NCI-H446 (cell line): ENCODE measurements around the gene SDCBP2.

Experiments
- DNase-seq, 2 experiments: peaks; one replicate each; lab custom pipeline; 2025; lab: John Stamatoyannopoulos, UW

SDCBP2 gene

DNA sequence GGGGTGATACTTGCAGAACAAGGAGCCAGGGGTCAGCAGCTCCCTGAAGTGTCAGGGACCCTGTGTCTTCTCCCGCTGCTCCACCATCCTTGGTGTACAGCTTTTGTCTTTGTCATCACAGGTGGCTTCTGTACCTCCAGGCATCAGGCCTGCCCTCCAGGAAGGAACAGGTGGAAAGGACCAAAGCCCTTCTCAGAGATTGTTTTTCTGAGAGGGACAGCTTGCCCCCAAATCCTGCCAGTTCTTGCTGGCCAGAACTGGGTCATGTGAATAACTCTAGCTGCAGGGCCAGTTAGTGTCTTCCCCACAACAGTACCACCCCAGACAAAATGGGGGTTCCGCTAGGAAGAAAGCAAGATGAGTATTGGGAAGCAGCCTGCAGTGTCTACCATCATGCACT, 31.5 kb downstream of the SDCBP2 start:
- no peak for DNase-seq

DNA sequence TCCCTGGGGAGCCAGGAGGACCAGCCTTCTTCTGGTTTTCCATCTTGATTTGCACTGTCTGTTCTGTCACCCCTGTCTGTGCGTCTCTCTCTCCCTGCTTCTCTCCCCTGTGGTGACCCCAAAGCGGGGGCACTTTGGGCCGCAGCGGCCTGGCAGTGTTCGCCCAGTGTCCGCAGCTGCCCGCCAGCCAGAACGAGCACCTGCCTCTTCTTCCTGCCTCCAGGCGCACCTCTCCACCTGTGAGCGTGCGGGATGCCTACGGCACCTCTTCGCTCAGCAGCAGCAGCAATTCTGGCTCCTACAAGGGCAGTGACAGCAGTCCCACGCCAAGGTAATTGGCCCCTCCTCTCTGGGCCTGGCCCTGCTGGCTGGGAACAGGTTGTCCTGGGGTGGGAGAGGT, 32.0 kb downstream of the SDCBP2 start:
- DNase-seq, result no peak

DNA sequence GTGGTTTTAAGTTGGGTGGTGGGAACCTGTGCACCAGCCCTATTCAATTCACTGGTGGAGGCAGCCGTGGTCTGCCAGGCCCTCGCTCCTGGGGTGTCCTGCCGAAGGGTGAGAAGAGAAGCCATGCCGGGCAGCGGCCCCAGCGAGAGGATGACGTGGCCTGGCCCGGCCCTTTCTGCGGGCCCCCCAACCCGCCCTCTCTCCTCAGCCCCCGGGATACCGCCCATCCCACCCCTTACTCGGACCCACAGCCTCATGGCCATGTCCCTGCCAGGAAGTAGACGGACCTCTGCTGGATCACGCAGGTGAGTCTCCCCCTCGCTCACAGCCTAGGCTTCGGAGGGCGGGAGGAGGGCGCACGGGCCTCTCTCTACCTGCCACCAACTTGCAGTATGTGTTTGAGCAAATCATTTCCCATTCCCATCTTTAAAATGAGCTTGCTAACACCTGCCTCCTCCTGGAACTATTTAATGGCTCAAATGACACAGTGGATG, 32.8 kb downstream of the SDCBP2 start:
- DNase-seq, result no peak

DNA sequence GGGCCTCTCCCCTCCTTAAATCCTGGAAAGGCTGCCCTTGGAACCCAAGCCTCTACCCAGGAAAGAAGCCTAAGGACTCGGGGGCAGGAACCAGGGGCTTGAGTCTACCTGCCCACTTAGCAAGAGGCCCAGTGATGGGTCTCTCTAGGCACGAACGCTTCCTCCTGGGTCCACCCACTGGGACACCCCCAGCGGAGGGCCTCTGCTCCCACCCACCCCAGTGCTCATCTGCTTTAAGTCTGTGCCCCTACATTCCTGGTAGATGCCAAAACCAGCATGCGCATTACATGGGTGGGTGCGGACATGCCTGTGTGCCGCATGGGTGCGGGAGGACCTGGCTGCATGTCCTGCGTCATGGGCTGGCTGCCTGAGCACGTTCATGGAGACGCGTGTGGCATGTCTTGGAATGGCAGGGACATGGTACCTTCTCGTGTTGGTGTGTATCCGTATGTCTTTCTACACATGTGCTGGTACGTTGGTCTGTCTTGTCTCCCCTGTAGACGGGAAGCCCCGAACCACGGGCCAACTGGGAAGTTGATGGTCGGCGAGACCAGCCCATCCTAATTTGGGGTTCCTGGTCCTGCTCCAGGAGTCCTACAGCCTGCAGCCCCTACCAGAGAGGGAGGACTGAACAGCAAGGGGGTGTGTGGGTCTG, 33.5 kb downstream of the SDCBP2 start:
- DNase-seq, result no peak

DNA sequence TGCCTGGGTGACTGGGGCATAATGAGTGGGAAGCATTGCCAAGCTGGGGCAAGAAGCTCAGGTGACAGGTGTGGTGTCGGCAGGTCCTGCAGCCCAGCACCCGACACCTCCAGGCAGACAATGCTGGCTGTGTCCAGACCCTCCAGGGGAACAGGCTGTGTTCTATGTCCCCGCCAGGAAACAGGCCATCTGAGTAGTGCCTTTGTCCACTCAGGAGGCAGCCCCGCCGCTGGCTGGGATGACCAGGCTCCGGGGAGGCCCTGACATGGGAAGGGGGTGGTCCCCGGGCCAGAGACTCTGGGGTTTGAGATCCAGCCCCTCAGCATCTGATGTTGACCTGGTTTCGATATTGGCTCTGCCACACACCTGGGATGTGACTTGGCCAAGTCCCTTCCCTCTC, 34.4 kb downstream of the SDCBP2 start:
- no peak for DNase-seq

DNA sequence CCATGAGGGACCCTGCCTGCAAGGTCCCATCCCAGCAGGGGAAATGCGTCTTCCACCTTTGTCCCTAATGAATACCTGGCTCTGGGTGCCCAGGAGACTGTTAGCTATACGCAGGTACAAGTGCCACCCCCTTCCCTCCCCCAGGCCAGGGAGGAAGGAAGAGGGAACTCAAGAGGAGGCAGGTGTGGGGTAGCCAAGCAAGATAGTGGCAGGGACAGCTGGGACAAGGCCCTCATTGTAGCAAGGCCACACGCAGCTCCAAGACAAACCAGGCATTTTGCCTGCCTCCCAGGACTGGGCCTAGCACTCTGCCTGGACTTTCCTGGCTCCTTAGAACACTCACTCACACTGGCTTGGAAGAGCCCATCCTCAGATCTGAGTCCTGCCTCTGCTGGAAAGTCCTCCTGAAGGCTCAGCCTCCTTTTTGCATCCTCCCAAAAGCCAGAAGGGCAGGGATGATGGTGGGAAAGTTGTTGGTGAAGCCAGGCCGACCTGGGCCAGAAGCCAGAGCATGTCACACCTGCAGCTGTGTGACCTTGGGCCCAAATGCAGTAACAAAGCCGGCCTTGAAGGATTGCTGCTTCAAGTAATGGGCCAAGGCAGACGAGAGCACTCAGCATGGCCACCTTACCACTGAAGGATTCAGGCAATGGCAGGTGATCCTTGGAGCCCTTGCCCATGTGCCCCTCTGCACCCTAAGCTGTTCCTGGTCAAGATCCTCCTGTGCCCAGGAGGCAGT, 35.1 kb downstream of the SDCBP2 start:
- no peak for DNase-seq

DNA sequence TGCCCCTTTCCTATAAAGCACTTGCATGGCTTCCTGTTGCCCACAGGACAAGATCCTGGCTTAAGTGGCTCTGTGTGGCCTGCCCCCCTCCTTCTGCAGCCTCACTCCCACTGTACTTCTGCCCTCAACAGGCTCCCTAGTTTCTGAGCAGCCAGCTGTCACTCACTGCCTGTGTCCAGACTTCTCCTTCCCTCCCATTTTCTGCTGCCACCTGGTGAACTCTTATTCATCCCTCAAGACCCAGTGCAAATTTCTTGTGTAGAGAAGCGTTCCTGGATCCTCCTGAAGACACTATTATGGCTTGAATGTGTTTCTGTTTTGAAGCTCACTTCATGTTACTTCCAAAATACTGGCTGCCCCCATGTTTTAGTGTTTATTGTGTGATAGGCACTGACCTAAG, 36.3 kb downstream of the SDCBP2 start:
- no peak for DNase-seq

DNA sequence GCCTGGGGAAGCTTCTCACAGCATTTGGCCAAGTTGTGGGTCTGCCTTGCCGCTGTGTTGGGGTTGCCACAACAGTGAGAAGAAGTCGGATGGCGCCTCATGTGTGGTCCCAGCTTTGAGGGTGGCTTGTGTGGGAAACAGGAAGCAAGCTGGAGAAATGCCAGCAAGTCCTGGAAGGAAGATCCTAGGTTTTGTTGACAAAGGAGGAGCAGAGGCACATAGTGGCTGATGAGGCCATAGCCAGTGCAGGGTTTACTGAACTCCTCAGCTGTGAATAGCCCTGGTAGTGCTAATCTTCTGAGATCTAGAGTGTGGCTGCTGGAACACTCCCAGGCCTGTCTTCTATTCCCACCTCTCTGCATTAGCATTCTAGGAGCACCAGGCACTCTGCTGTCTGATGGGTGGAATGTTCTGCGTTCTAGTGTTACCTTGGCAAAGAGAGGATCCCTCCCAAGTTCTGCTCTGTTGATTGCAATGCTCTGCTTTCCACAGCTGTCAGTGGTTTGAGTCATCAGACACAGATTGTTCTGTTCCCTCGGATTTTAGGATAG, 37.7 kb downstream of the SDCBP2 start:
- DNase-seq, result no peak

DNA sequence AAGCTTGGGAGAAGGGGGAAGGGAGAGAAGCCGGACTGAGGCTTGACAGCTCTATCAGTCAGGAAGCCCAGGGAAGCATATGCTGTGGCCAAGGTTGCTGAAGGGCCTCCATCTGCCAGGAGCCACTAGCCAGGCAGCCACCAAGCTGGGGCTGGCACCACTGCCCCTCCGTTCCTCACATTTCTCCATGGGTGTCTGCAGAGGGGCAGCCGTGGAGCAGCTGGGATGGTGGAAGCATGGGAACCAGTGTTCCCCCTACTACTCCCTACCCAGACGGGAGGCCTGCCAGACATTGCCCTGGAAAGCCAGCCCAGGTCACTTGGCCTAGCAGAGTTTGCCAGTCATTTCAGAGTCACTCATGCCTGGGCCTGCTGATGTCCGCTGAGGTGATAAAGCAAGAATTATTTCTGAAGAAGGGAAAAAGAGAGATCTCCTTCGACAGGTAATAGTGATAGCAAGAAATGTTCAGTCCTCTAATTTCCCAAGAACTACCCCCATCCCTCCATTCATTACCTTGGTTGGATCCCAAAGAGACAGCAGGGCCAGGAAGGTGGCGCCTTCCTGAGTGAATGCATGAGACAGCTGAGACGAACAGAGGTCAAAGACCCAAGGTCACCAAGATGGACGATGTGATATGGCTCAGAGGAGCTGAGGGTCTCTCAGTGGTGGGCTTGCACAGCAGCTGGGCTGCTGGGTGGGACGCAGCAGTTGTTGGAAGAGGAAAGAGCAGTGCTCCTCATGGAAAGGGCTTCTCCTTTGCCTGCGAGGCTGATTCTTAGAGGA, 41.0 kb downstream of the SDCBP2 start:
- DNase-seq, result no peak

DNA sequence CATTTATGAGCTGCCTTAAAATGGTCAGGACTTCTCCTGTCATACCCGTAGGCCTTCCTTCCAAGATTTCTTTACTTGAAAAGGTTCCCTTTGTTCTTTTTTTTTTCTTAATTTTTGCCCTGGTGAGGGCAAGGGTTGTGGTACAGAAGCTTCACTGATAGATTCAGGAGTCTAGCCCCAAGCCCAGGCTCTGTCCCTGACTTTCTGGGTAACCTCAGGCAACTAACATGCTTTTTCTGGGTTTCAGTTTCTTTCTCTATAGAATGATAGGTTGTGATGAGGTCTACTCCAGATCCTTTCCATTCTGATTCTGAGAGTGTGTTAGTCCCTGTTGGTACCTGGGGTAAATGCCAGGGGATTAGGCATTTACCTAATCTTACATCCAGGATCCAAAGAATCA, 41.6 kb downstream of the SDCBP2 start:
- DNase-seq, result no peak

DNA sequence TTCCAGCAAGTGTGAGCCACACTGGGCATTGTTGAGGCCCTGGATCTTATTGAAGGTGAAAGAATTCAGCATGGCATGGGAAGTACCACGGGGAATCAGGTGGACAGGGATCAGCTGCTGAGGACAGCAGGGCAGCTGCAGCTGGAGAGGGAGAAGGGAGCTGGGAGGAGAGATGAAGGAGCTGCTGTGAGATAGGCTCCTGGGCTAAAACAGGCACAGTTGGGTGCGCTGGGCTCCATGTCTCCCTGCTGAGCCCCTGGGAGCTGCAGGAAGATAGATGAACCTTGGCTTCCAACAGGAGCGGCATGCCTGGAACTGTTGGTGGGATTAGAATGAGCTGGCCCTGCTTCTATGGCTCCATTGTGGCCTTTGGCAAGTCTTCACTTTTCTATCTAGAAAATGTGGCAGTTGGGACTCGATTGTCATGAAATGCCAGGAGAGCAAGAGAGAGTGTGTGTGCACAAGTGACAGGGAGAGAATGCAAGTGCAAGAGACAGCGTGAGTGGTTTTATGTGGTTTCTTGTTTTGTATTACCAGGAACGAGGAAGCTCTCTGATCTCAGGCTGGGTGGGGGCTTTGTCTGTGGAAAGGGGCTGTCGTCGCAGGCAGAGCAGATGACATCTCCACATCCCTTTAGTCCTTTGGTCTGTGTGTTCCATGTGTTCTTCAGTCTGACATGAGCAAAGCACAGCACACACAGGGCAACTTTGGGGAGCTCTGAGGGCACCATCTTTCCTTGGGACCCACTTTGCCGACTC, 42.5 kb downstream of the SDCBP2 start:
- DNase-seq, result no peak

DNA sequence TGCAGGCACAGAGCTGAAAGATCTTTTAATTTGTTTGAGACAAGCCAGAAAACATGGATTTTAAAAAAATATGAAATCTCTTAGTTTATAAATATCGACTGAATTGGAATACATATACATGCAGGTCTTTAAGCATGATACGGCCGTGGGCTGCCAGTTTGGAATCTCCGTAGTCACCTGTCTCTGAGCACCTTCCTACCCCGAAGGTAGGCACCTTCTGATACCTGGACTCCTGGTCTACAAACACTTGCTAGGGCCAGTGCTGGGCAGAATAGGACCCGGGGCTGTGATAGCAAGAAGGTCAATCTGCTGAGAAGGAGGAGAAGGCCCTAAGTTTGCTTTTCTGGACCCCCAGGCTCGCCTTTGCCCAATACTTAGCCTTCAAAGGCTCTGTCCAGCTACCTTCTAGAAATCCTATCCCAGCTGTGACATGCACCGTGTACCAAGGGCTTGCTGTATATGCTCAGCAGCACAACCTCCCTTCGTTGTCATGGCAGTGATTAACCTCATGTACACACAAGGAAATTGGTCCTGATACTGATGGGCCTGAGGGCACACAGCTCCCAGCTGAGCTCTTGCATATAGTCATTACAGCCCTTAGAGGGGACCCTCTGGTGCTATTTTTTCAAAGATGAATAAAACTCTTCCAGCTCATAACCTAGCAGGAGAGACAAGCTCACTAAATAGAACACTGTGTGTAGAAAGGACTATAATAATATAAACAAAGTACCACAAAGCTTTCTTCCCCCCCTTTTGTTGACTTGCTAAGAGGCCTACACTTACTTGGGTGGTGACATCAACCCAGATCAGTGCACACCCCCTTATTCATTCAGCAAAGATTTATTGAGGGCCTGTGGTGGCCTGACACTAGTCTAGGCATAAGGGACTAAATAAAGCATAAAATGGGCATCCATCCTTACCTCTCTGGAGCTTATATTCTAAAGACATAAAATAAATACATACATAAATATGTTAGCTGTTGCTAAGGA, 45.1 kb downstream of the SDCBP2 start:
- no peak for DNase-seq

DNA sequence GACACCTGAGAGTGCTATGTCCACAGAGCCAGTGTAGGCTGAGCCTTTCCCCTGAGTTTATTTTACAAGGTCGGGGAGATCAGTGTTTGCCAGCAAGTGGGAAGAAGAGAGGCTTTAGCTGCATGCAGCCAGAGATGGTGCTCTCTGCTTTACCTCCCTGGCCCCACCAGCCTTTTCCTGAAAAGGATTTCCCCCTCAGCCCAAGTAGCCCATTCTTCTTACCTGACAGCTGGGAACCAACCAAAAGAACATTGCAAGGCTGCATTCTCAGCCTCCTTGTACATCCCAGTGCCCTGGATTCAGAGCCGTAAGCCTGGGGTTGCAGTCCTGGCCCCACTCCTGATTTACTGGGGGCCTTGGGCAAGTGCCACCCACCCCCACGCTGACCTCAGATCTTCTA, 46.0 kb downstream of the SDCBP2 start:
- no peak for DNase-seq

DNA sequence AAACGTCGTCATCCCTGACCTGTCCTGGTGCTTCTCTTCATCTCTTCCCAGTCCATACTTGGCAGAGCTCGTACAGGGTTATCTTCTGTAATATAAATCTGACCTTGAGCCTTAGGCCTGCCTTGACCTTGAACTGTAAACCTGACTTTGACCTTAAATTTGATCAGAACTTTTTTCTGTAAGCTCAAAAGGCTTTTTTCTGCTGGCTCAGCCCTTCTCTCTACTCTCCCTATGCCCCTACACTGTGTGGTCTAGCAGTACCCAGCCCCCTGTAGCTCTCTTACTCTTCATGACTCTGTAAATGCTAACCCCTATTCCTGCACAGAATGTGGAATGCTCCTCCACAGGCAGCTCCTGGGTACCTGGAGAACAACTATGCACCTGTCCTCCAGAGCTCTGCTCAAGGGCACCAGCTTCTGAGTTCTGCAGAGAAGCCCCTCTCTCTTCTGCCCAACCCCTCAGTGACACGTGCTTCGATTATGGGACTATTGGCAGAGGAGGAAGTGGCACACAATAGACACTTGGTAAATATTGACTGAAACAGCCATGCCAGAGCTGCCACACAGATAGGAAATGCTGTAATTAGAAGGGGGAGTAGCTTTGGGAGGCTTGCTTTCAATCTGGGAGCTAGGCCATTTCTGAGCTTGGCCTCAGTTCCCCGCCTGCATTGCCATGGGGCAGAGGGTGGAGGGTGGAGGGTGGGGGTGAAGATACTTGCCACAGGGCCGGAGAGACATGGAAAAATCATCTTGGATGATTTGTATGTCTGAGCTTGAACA, 47.5 kb downstream of the SDCBP2 start:
- DNase-seq, result no peak

DNA sequence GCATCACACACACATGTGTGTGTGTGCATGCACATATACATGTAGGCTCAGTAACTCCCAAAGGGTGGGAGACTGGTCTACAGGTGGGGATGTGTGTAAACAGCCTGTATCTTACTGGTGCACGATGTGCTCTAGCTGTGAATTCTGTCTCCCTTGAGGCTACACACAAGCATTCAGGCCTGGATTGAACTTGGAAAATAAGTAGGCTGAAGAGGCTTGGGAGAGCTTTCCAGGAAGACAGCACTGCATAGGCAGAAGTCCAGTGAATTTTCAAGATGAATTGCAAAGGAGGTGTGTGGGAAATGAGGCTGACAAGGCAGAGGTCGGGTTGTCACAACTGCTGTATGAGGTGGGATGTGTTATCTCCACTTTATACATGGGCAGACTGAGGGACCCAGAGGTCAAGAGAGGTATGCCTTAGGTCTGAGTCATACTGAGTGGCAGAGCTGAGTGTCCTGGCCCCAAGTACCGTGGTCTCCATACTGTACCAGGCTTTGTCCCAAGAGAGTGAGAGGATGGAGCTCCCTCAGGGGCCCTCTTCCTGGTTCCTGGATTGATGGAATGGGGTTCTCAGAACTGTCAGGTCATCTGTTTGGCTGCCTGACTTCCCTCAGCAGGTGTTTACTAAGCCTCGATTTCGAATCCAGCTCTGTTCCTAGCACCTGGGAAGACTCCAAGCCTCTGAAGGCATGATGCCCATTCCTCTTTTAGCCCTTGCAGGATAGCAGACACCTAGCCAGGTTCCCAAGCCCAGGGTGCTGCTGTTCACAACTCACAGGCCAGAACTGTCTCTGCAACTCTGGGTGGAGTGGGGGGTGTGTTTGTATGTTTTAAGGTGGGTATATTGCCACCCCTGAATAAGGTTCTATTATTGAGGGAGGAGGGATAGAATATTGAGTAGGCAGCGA, 48.5 kb downstream of the SDCBP2 start:
- DNase-seq, result no peak

DNA sequence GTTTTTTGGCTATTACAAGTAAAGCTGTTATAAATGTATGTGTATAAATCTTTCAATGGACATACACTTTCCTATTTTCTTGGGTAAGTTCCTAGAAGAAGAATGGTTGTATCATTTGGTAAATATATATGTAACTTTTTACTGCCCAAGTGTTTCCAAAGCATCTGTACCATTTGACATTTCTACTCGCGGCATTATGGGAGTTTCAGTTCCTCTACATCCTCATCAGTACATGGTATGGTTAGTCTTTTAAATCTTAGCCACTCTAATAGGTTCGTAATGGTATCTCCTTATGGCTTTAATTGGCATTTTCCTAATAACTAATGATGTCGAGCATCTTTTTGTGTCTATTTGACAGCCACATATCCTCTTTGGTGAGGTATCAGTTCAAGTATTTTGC, 49.9 kb downstream of the SDCBP2 start:
- DNase-seq, result no peak

DNA sequence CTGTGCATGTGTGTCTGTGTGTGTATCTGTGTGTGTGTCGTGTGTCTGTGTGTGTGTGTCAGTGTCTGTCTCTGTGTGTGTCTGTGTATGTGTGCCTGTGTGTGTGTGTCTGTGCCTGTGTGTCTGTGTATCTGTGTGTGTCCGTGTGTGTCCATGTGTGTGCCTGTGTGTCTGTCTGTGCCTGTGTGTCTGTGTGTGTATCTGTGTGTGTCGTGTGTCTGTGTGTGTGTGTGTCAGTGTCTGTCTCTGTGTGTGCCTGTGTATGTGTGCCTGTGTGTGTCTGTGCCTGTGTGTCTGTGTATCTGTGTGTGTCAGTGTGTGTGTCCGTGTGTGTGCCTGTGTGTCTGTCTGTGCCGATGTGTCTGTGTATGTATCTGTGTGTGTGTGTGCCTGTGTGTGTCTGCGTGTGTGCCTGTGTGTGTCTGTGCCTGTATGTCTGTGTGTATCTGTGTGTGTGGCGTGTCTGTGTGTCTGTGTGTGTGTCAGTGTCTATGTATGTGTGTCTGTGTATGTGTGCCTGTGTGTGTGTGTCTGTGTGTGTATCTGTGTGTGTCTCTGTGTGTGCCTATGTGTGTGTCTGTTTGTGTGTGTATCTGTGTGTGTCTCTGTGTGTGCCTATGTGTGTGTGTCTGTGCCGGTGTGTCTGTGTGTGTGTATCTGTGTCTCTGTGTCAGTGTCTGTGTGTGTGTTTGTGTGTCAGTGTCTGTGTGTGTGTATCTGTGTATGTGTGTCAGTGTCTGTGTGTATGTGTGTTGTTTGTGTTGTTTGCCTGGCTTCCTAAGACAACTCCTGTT, 51.2 kb downstream of the SDCBP2 start:
- DNase-seq, result no peak

DNA sequence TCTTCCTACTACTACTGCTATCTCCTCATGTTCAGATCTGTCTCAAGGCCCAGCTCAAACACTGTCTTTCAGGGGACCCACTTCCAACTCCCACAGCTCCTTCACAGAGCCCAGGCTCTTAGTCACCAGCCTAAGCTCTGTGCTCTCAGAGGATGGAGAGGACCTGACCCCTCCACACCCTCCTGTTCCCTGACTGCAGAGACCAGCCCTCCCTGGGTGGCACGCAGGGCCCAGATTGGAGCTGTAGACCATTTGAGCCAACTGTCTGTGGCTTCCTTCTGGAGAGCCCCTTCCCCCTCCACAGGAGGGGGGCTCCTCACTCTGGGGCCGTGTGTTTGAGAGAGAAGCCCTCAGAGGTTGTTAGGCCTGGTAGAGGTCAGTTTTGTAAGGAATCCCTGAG, 53.0 kb downstream of the SDCBP2 start:
- no peak for DNase-seq
